GM23338 (cell line): ENCODE results near the gene CMTR1. TPM values are rescaled to one million over a fixed set of nuclear protein-coding genes. Genes with fewer than 3 reads are reported as not detected.
A peak's percentile ranks its signal among the peaks of the same experiment; 100 is the strongest.

ENCODE experiments used
- ATAC-seq: fragments of 200-7000 bp; cut with Tn5 transposase; 3 replicates; pipeline ENCODE4 v1.9.1; 2020
- DNase-seq: peaks from one replicate; pipeline ENCODE4 v3.0.0-alpha.2; 2015; ENCODE audit warnings: low spot score
- H2AFZ ChIP-seq: fragments of 200-600 bp; sonication (generic); 2 replicates; pipeline ENCODE4 v1.8.0; 2016; ENCODE audit warnings: antibody characterized with exemption, mild to moderate bottlenecking, moderate library complexity
- H3F3A ChIP-seq: fragments of 200-600 bp; sonication (generic); replicated peaks from 2 replicates; pipeline ENCODE4 v1.8.0; 2017; ENCODE audit warnings: antibody characterized with exemption, mixed run types, low read depth
- H3K27ac ChIP-seq: fragments of 200-600 bp; sonication (generic); 2 replicates; pipeline ENCODE4 v1.6.1; 2016; ENCODE audit warnings: low read depth
- H3K27me3 ChIP-seq: fragments of 200-600 bp; sonication (generic); 2 replicates; pipeline ENCODE4 v1.8.0; 2016; ENCODE audit warnings: mild to moderate bottlenecking, mixed run types, moderate library complexity; ENCODE audit not compliant: insufficient read depth
- H3K36me3 ChIP-seq: fragments of 200-600 bp; sonication (generic); 2 replicates; pipeline ENCODE4 v1.8.0; 2016; ENCODE audit warnings: mild to moderate bottlenecking; ENCODE audit not compliant: insufficient read depth
- H3K4me1 ChIP-seq: fragments of 200-600 bp; sonication (generic); 2 replicates; pipeline ENCODE4 v1.8.0; 2016; ENCODE audit warnings: mild to moderate bottlenecking, moderate library complexity; ENCODE audit not compliant: insufficient read depth
- H3K4me2 ChIP-seq: fragments of 200-600 bp; sonication (generic); 2 replicates; pipeline ENCODE4 v1.7.1; 2017; ENCODE audit warnings: mixed run types
- H3K4me3 ChIP-seq: fragments of 200-600 bp; sonication (generic); 2 replicates; pipeline ENCODE4 v1.6.1; 2016; ENCODE audit warnings: mixed run types
- H3K79me2 ChIP-seq: fragments of 200-600 bp; sonication (generic); replicated peaks from 2 replicates; pipeline ENCODE4 v1.8.0; 2017; ENCODE audit warnings: mild to moderate bottlenecking; ENCODE audit not compliant: insufficient read depth
- H3K9me2 ChIP-seq: fragments of 200-600 bp; sonication (generic); 2 replicates; pipeline ENCODE4 v1.8.0; 2017; ENCODE audit not compliant: insufficient read depth
- H4K20me1 ChIP-seq: fragments of 200-600 bp; sonication (generic); replicated peaks from 2 replicates; pipeline ENCODE4 v1.8.0; 2017; ENCODE audit warnings: mild to moderate bottlenecking; ENCODE audit not compliant: insufficient read depth
- H3K27ac Mint-ChIP-seq: 2 replicates; pipeline ENCODE4 v1.8.0; 2020; ENCODE audit warnings: inconsistent platforms, mild to moderate bottlenecking, moderate library complexity, mixed read lengths
- H3K27me3 Mint-ChIP-seq: 3 replicates; pipeline ENCODE4 v1.8.0; 2022; ENCODE audit warnings: low read depth, mild to moderate bottlenecking, moderate library complexity, mixed read lengths, inconsistent platforms; ENCODE audit not compliant: insufficient read depth, poor library complexity
- H3K36me3 Mint-ChIP-seq: 3 replicates; pipeline ENCODE4 v1.8.0; 2021; ENCODE audit warnings: low read depth, mild to moderate bottlenecking, inconsistent platforms, moderate library complexity, mixed read lengths
- H3K4me1 Mint-ChIP-seq: 3 replicates; pipeline ENCODE4 v1.8.0; 2020; ENCODE audit warnings: mild to moderate bottlenecking, inconsistent platforms, mixed read lengths
- H3K4me3 Mint-ChIP-seq: 3 replicates; pipeline ENCODE4 v1.8.0; 2021; ENCODE audit warnings: moderate library complexity, mild to moderate bottlenecking, inconsistent platforms, mixed read lengths
- H3K9me3 Mint-ChIP-seq: 3 replicates; pipeline ENCODE4 v1.8.0; 2020; ENCODE audit warnings: moderate library complexity, mild to moderate bottlenecking, inconsistent platforms, mixed read lengths
- CREB1 ChIP-seq: fragments of 250-450 bp; sonication (Bioruptor Pico); IDR thresholded peaks from 2 replicates; pipeline ENCODE4 v1.5.0; 2020; ENCODE audit warnings: low read depth, mild to moderate bottlenecking, moderate library complexity
- CTCF ChIP-seq, 2 experiments: fragments of 200-600 bp in 1 of 2; sonication (generic) in 1 of 2; conservative IDR thresholded peaks; 2 replicates each; pipeline versions ENCODE4 v1.5.1 to v1.6.1; 2016 to 2017; ENCODE audit warnings: antibody characterized with exemption in 2 of 2, low read depth in 2 of 2, mild to moderate bottlenecking in 2 of 2, moderate library complexity in 1 of 2
- EZH2 ChIP-seq: fragments of 200-600 bp; sonication (generic); IDR thresholded peaks from one replicate; pipeline ENCODE4 v1.8.0; 2017; ENCODE audit warnings: antibody characterized with exemption, mild to moderate bottlenecking, low read depth; ENCODE audit not compliant: unreplicated experiment
- EZH2phosphoT487 ChIP-seq: fragments of 200-600 bp; sonication (generic); IDR thresholded peaks from one replicate; pipeline ENCODE4 v1.8.1; 2018; ENCODE audit warnings: antibody characterized with exemption; ENCODE audit not compliant: unreplicated experiment
- JUNB ChIP-seq: IDR thresholded peaks from one replicate; pipeline ENCODE4 v1.6.1; 2016; ENCODE audit warnings: antibody characterized with exemption; ENCODE audit not compliant: unreplicated experiment
- NANOG ChIP-seq: IDR thresholded peaks from 2 replicates; pipeline ENCODE4 v1.6.1; 2016; ENCODE audit warnings: antibody characterized with exemption, borderline replicate concordance
- POLR2AphosphoS5 ChIP-seq: IDR thresholded peaks from 2 replicates; pipeline ENCODE4 v1.6.1; 2016; ENCODE audit warnings: antibody characterized with exemption, low read depth
- REST ChIP-seq: IDR thresholded peaks from one replicate; pipeline ENCODE4 v1.6.1; 2018; ENCODE audit warnings: antibody characterized with exemption; ENCODE audit not compliant: unreplicated experiment
- ZNF331 ChIP-seq: fragments of 250-450 bp; sonication (Bioruptor Pico); IDR thresholded peaks from 2 replicates; pipeline ENCODE4 v1.5.0; 2020; ENCODE audit warnings: low read depth, mild to moderate bottlenecking, moderate library complexity
- ZNF462 ChIP-seq: fragments of 250-450 bp; sonication (Bioruptor Pico); IDR thresholded peaks from 2 replicates; pipeline ENCODE4 v1.5.0; 2020; ENCODE audit warnings: mild to moderate bottlenecking, moderate library complexity
- polyA plus RNA-seq: library from polyadenylated mRNA; unstranded; fragments of >200 nt; fragmentation: Nextera tagmentation; extraction: Ambion mirVana; gene quantifications from 2 replicates; pipeline ENCODE4 v1.2.1, GENCODE V29; 2016
- total RNA-seq: library from RNA; depleted of rRNA; stranded (reverse); fragments of >200 nt; shearing (Covaris generic); gene quantifications from 2 replicates; pipeline ENCODE4 v1.2.3, GENCODE V29; 2014

The CMTR1 gene
- total and polyA plus RNA-seq, 2 experiments from 2014 or later = 7.3 to 36.4 TPM

GRCh38 chr6:37512400-37513011, 79.5 kb downstream of the CMTR1 start:
- H3K4me1 Mint-ChIP-seq = peaks cover 68% of the 10 kb centered on the region
- H3K27me3 Mint-ChIP-seq = peaks cover 40% of the 10 kb centered on the region
- Histone ChIP-seq H2AFZ (peak overlapping the region; percentile 95), H3K9me2 (no peaks in the 10 kb centered on the region; the same call in 1 of the 2 replicates), H3K36me3 (no peaks in the 10 kb centered on the region; the same call in 1 of the 2 replicates), H3K4me2 (peak overlapping the region; percentile 83), H3K79me2 (no peaks in the 10 kb centered on the region), H3K4me1 (peaks cover 61% of the 10 kb centered on the region), H4K20me1 (no peaks in the 10 kb centered on the region), H3K27ac (no peak overlapping the region), H3F3A (peaks cover 7% of the 10 kb centered on the region; the same call in 1 of the 2 replicates), H3K27me3 (peaks cover 41% of the 10 kb centered on the region), H3K4me3 (peak overlapping the region; percentile 54)
- H3K27ac Mint-ChIP-seq = no peak overlapping the region
- TF ChIP-seq EZH2phosphoT487 = no peak
- no peak for TF ChIP-seq POLR2AphosphoS5
- peak; percentile 55; the same call in 1 of the 2 replicates for TF ChIP-seq ZNF462 (CRISPR knock-in tag)
- 0 out of 2 replicates have a peak, but pooled peaks have one; percentile 14 for TF ChIP-seq CREB1 (CRISPR knock-in tag)
- no peak for TF ChIP-seq JUNB
- no peak for TF ChIP-seq CTCF (conservative IDR thresholded peaks at IDR 0.05; ENCODE audit: low read depth in 2 of 2)
- TF ChIP-seq REST = no peak
- TF ChIP-seq EZH2 = no peak
- TF ChIP-seq NANOG = no peak
- no peak for TF ChIP-seq ZNF331 (CRISPR knock-in tag)
- peak; percentile 83 for DNase-seq
- no peaks in the 10 kb centered on the region for H3K9me3 Mint-ChIP-seq
- H3K36me3 Mint-ChIP-seq = no peaks in the 10 kb centered on the region; the same call in 2 of the 3 replicates
- peak; percentile 56 for ATAC-seq
- H3K4me3 Mint-ChIP-seq = peak overlapping the region; percentile 66
